GM12872 (cell line): ENCODE results near the gene TOR2A.

Source experiments
- TF ChIP-seq, protein P1 (sequence below): IDR thresholded peaks from 3 replicates; pipeline ENCODE4 v1.5.1; 2011; ENCODE audit warnings: low read depth, mild to moderate bottlenecking, low read length, moderate library complexity; ENCODE audit not compliant: insufficient read depth

Gene TOR2A

GRCh38 chr9:127777368-127777980 is 42.4 kb upstream of the TOR2A start:
- TF ChIP-seq, protein P1, sequence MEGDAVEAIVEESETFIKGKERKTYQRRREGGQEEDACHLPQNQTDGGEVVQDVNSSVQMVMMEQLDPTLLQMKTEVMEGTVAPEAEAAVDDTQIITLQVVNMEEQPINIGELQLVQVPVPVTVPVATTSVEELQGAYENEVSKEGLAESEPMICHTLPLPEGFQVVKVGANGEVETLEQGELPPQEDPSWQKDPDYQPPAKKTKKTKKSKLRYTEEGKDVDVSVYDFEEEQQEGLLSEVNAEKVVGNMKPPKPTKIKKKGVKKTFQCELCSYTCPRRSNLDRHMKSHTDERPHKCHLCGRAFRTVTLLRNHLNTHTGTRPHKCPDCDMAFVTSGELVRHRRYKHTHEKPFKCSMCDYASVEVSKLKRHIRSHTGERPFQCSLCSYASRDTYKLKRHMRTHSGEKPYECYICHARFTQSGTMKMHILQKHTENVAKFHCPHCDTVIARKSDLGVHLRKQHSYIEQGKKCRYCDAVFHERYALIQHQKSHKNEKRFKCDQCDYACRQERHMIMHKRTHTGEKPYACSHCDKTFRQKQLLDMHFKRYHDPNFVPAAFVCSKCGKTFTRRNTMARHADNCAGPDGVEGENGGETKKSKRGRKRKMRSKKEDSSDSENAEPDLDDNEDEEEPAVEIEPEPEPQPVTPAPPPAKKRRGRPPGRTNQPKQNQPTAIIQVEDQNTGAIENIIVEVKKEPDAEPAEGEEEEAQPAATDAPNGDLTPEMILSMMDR: no peak

GRCh38 chr9:127776924-127777289 is 41.8 kb upstream of the TOR2A start:
- TF ChIP-seq, protein P1: no peak

DNA sequence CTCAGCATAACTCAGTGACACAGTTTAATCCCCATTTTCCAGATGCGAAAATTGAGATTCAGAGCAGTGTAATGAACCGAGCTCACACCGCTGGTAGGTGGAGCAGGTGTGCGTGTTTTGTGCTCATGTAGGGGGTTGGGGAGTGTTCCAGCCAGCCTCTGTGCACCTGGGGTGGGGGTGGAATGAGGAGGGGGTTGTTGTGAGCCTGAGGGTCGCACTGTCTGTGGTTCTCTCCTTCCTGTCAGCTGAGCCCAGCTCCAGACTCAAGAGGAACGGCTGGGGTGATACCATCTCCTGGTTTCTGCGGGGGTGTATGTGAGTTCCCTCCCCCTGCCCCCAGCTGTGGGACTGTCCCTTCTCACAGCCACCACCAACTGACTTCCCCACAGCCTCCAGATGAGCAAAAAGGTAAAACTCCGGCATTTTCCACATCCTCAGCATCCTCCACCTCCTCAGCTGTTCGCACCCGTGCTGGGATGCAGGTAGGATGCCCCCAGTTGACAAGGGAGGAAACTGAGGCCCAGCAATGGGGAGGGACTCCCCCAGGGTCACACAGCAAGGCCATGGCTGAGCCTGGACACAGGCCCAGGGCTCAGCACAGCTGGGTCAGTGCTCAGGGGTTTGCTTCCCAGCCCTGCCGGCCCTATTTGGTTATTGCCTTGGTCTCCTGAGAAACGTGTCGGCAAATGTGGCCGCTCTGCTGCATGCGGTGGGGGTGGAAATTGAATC is 41.3 kb upstream of the TOR2A start:
- TF ChIP-seq, protein P1: 0 out of 3 replicates have a peak, but pooled peaks have one; percentile 15

DNA sequence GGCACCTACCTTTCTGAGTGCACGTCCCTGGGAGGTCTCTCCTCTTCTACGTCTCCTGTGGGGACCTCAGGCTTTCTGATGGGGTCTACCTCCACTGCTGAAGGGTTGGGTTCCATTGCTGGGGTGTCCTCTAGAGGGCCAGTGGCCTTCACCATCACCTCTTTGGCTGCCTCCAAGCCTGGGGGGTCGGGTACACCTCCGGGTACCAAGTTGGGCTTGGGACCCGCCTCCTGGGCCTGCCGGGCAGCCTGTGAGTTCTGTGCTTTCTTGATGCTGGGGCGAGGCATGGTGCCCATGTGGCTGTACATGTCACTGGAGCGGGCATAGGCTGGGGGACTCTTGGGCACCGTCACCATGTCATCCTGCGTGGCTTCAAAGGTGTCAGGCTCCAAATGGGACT is 38.9 kb upstream of the TOR2A start:
- TF ChIP-seq, protein P1: no peak

GRCh38 chr9:127773272-127773671 is 38.2 kb upstream of the TOR2A start:
- TF ChIP-seq, protein P1: no peak

DNA sequence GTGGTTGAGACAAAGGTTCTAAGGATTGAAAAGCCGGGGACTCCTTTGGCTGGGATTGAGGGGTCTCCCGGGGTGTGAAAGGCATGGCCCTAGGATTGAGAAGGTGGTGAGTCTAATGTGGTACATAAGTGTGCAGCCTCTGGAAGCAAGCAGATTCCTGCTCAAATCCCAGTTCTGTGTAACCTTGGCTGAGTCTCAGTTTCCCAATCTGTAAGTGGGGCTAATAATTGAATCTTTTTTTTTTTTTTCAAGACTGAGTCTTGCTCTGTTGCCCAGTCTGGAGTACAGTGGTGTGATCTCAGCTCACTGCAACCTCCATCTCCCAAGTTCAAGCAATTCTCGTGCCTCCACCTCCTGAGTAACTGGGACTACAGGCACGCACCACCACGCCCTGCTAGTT is 37.5 kb upstream of the TOR2A start:
- TF ChIP-seq, protein P1: no peak

DNA sequence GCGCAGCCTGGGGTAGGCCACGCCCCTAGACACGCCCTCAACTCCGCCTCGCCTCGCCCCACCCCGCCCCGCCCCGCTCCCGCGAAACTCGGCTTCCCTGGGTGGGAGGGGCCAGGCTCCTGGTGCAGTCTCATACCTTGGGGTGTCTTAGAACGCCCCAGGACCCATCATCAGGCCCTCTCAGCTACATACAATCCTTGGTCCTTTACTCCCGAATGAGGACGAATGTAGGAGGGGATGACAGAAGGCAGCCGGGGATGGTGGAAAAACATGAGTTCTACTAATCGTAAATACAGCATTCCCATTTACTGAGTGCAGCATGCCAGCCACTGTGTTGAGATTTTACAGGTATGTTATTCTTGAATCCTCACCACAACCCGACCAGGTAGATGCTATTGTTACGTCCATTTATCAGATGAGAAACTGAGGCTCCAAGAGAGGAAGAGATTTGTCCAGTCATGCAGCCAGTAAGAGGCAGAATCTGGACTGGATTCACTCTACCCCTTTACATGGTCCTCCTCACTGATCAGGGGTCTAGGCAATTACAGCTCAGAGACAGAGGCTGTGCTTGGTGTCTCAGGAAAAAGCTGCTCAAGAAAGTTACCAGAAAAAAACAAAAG is 36.6 kb upstream of the TOR2A start:
- TF ChIP-seq, protein P1: no peak
